Parathyroid adenoma (tissue), 2 donors: ENCODE data around the gene WDR88.
"Not testable (repeated sequence)": the region's sequence is repeated elsewhere in the genome, so short reads cannot be mapped to it uniquely, and the experiment has no call there.

Experiments
- H2AFZ ChIP-seq: fragments of 300-600 bp; sonication (generic); one replicate; pipeline ENCODE4 v1.7.0; 2017; ENCODE audit warnings: antibody characterized with exemption, mild to moderate bottlenecking
- H3K27ac ChIP-seq: fragments of 300-600 bp; sonication (generic); one replicate; pipeline ENCODE4 v1.7.0; 2017
- H3K27me3 ChIP-seq: fragments of 300-600 bp; sonication (generic); one replicate; pipeline ENCODE4 v1.7.0; 2017; ENCODE audit warnings: low read length; ENCODE audit not compliant: control insufficient read depth, insufficient read depth
- H3K36me3 ChIP-seq: fragments of 300-600 bp; sonication (generic); one replicate; pipeline ENCODE4 v1.7.0; 2017; ENCODE audit warnings: low read length; ENCODE audit not compliant: control insufficient read depth, insufficient read depth
- H3K4me1 ChIP-seq: fragments of 300-600 bp; sonication (generic); one replicate; pipeline ENCODE4 v1.7.0; 2017; ENCODE audit warnings: control low read depth
- H3K4me2 ChIP-seq: fragments of 300-600 bp; sonication (generic); one replicate; pipeline ENCODE4 v1.7.0; 2017; ENCODE audit warnings: low read length
- H3K4me3 ChIP-seq: fragments of 300-600 bp; sonication (generic); one replicate; pipeline ENCODE4 v1.7.0; 2017; ENCODE audit warnings: low read depth, low read length
- H3K79me2 ChIP-seq: fragments of 300-600 bp; sonication (generic); one replicate; pipeline ENCODE4 v1.7.0; 2017; ENCODE audit warnings: control low read depth
- H3K9ac ChIP-seq: fragments of 300-600 bp; sonication (generic); one replicate; pipeline ENCODE4 v1.7.0; 2017; ENCODE audit warnings: mild to moderate bottlenecking
- H3K9me3 ChIP-seq: fragments of 300-600 bp; sonication (generic); one replicate; pipeline ENCODE4 v1.7.0; 2017; ENCODE audit warnings: low read length; ENCODE audit not compliant: control insufficient read depth
- CTCF ChIP-seq: fragments of 300-600 bp; sonication (generic); IDR thresholded peaks from one replicate; pipeline ENCODE4 v1.7.0; 2017; ENCODE audit warnings: antibody characterized with exemption, mild to moderate bottlenecking
- donor health status: primary hyperparathyroidism.

WDR88 gene

DNA sequence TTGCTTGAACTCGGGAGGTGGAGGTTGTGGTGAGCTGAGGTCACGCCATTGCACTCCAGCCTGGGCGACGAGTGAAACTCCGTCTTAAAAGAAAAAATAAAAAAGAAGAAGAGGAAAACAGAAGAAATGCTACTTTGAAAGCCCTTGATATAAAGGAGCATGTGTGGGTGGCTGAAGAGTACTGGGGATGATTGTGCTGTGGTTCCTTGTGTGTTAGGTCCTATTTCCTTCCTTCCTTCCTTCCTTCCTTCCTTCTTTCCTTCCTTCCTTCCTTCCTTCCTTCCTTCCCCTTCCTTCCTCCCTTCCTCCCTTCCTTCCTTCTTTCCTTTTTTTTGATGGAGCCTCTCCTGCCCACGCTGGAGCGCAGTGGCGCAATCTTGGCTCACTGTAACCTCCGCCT is 14.3 kb downstream of the WDR88 start:
- no peak overlapping the region for H3K4me2 ChIP-seq
- no peaks in the 10 kb centered on the region for H3K27me3 ChIP-seq
- no peak overlapping the region for H3K9ac ChIP-seq
- no peaks in the 10 kb centered on the region for H3K4me1 ChIP-seq
- H3K27ac ChIP-seq: no peak overlapping the region
- no peak overlapping the region for H2AFZ ChIP-seq
- no peaks in the 10 kb centered on the region for H3K36me3 ChIP-seq
- no peaks in the 10 kb centered on the region for H3K79me2 ChIP-seq
- no peaks in the 10 kb centered on the region for H3K9me3 ChIP-seq
- H3K4me3 ChIP-seq: no peak overlapping the region
- TF ChIP-seq CTCF: no peak

DNA sequence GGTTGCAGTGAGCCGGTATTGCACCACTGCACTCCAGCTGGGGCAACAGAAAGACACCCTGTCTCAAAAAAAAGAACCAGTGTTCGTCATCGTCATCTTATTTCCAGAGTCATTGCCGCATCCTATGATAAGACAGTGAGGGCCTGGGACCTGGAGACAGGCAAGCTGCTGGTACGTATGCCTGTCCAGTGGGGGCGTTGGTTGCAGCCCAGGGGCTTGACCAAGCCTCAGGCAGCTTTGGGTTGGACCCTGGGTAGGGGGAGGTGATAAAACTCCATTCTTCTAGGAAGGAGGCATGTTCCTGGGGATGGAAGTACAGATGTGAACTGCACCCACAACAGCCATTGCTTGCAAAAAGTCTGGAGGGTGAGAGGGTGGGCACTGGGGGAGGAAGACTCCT is 15.6 kb downstream of the WDR88 start:
- Histone ChIP-seq H3K4me1 (no peaks in the 10 kb centered on the region), H3K9ac (no peak overlapping the region), H3K27ac (no peak overlapping the region), H3K4me3 (no peak overlapping the region), H3K79me2 (no peaks in the 10 kb centered on the region), H2AFZ (no peak overlapping the region), H3K9me3 (no peaks in the 10 kb centered on the region), H3K36me3 (no peaks in the 10 kb centered on the region), H3K4me2 (no peak overlapping the region), H3K27me3 (no peaks in the 10 kb centered on the region)
- no peak for TF ChIP-seq CTCF

GRCh38 chr19:33150852-33151518 is 19.1 kb downstream of the WDR88 start:
- no peaks in the 10 kb centered on the region for H3K27me3 ChIP-seq
- H3K4me2 ChIP-seq: no peak overlapping the region

GRCh38 chr19:33152176-33152575 is 20.3 kb downstream of the WDR88 start:
- Histone ChIP-seq H3K9ac (no peak overlapping the region), H3K27me3 (no peaks in the 10 kb centered on the region), H3K36me3 (no peaks in the 10 kb centered on the region), H3K27ac (no peak overlapping the region), H3K4me2 (no peak overlapping the region), H3K4me1 (no peaks in the 10 kb centered on the region), H2AFZ (no peak overlapping the region), H3K4me3 (no peak overlapping the region), H3K9me3 (no peaks in the 10 kb centered on the region), H3K79me2 (no peaks in the 10 kb centered on the region)
- TF ChIP-seq CTCF: no peak

More at GRCh38 chr19:33150852-33151518, 19.1 kb downstream of the WDR88 start:
- no peak overlapping the region for H3K9ac ChIP-seq
- no peak overlapping the region for H3K27ac ChIP-seq
- no peak for TF ChIP-seq CTCF
- H2AFZ ChIP-seq: no peak overlapping the region
- no peaks in the 10 kb centered on the region for H3K79me2 ChIP-seq
- H3K9me3 ChIP-seq: no peaks in the 10 kb centered on the region
- H3K4me3 ChIP-seq: no peak overlapping the region
- H3K36me3 ChIP-seq: no peaks in the 10 kb centered on the region
- H3K4me1 ChIP-seq: no peaks in the 10 kb centered on the region

- H3K9ac ChIP-seq, H3K9me3 ChIP-seq, H3K36me3 ChIP-seq, H3K4me1 ChIP-seq, H2AFZ ChIP-seq, H3K27ac ChIP-seq, H3K79me2 ChIP-seq, H3K4me2 ChIP-seq, H3K4me3 ChIP-seq, H3K27me3 ChIP-seq: not testable (repeated sequence)
Measured at GRCh38 chr19:33152625-33153024, 20.7 kb downstream of the WDR88 start.

DNA sequence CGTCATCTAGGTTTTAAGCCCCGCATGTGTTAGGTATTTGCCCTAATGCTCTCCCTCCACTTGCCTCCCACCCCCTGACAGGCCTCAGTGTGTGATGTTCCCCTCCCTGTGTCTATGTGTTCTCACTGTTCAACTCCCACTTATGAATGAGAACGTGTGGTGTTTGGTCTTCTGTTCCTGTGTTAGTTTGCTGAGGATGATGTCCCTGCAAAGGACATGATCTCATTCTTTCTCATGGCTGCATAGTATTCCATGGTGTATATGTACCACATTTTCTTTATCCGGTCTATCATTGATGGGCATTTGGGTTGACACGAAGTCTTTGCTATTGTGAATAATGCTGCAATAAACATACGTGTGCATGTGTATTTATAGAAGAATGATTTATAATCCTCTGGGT is 22.4 kb downstream of the WDR88 start:
- H3K27ac ChIP-seq, H2AFZ ChIP-seq, H3K36me3 ChIP-seq, H3K9me3 ChIP-seq, H3K9ac ChIP-seq, H3K4me3 ChIP-seq, H3K79me2 ChIP-seq, H3K4me1 ChIP-seq, H3K27me3 ChIP-seq, H3K4me2 ChIP-seq: not testable (repeated sequence)
